HepG2 (cell line): ENCODE data around the gene ADGRB3. TPM values are rescaled to one million over a fixed set of nuclear protein-coding genes. Genes with fewer than 3 reads are reported as not detected.

Experiments
- ATF7 ChIP-seq, 2 experiments: fragments of 450-650 bp in 1 of 2; sonication (generic) in 1 of 2; formaldehyde crosslinking in 1 of 2; IDR thresholded peaks; 2 replicates each; pipeline versions ENCODE4 v1.4.0 to v1.6.1; 2016 to 2020; ENCODE audit warnings: antibody characterized with exemption in 1 of 2, mild to moderate bottlenecking in 1 of 2, missing genetic modification reagents in 1 of 2
- BCL6 ChIP-seq: IDR thresholded peaks from 2 replicates; pipeline ENCODE4 v1.6.1; 2016; ENCODE audit warnings: missing genetic modification reagents, missing compliant biosample characterization
- FOSL2 ChIP-seq: sonication (generic); formaldehyde crosslinking; IDR thresholded peaks from 2 replicates; pipeline ENCODE4 v1.4.0; 2020; ENCODE audit warnings: missing genetic modification reagents
- HMG20B ChIP-seq: conservative IDR thresholded peaks from 2 replicates; pipeline ENCODE4 v1.6.1; 2016; ENCODE audit warnings: missing genetic modification reagents, missing compliant biosample characterization
- SIN3B ChIP-seq: fragments of 150-350 bp; IDR thresholded peaks from 2 replicates; pipeline ENCODE4 v1.6.1; 2014; ENCODE audit warnings: low read length
- ZBTB21 ChIP-seq: sonication (generic); formaldehyde crosslinking; IDR thresholded peaks from 2 replicates; pipeline ENCODE4 v1.4.0; 2020; ENCODE audit warnings: missing genetic modification reagents
- ZFP36L2 ChIP-seq: sonication (generic); formaldehyde crosslinking; IDR thresholded peaks from 2 replicates; pipeline ENCODE4 v1.4.0; 2020; ENCODE audit warnings: missing genetic modification reagents
- ZNF614 ChIP-seq: IDR thresholded peaks from 2 replicates; pipeline ENCODE4 v1.6.1; 2018; ENCODE audit warnings: missing biosample characterization, missing genetic modification reagents, inconsistent platforms, borderline replicate concordance
- ZNF777 ChIP-seq: sonication (generic); formaldehyde crosslinking; IDR thresholded peaks from 2 replicates; pipeline ENCODE4 v1.4.0; 2020; ENCODE audit warnings: missing genetic modification reagents
- polyA plus RNA-seq, 8 experiments: library from polyadenylated mRNA; depleted of rRNA in 3 of 8; stranded (reverse) in 7 of 8; unstranded in 1 of 8; fragments of >200 nt; fragmentation: Illumina TruSeq in 4 of 8; extraction: Trizol in 4 of 8; gene quantifications; 2 replicates each; pipeline versions ENCODE4 v1.2.1 to v1.2.3, GENCODE V29; 2011 to 2016; ENCODE audit warnings: low read depth in 4 of 8, missing spikeins in 1 of 8, mixed read lengths in 1 of 8; ENCODE audit not compliant: insufficient read depth in 1 of 8
- total RNA-seq, 5 experiments: library from RNA; depleted of rRNA; stranded (reverse); fragments of >200 nt; fragmentation: Illumina TruSeq; extraction: Trizol; gene quantifications; 2 replicates each; pipeline ENCODE4 v1.2.3, GENCODE V29; 2016; ENCODE audit warnings: low read depth in 1 of 5
- TF ChIP-seq, protein P1 (sequence below): IDR thresholded peaks from 2 replicates; pipeline ENCODE4 v1.4.0; 2020; ENCODE audit warnings: mild to moderate bottlenecking, missing genetic modification reagents
- TF ChIP-seq, protein P2 (sequence below): sonication (generic); formaldehyde crosslinking; IDR thresholded peaks from 2 replicates; pipeline ENCODE4 v1.4.0; 2020; ENCODE audit warnings: missing genetic modification reagents, borderline replicate concordance
- TF ChIP-seq, protein P3 (sequence below), 2 experiments: fragments of 450-650 bp in 1 of 2; sonication (generic) in 1 of 2; formaldehyde crosslinking in 1 of 2; IDR thresholded peaks; 2 replicates each; pipeline versions ENCODE4 v1.6.1 to v1.8.0; 2016 to 2022; ENCODE audit warnings: antibody characterized with exemption in 1 of 2, mild to moderate bottlenecking in 1 of 2, missing genetic modification reagents in 1 of 2
- TF ChIP-seq, protein P4 (sequence below): sonication (generic); formaldehyde crosslinking; IDR thresholded peaks from 2 replicates; pipeline ENCODE4 v1.4.0; 2020; ENCODE audit warnings: missing genetic modification reagents

Gene ADGRB3
- total and polyA plus RNA-seq, 2 of the 13 experiments (the other 11 are each of a cell fraction or from before 2014, with no cell fraction given), result not detected

DNA sequence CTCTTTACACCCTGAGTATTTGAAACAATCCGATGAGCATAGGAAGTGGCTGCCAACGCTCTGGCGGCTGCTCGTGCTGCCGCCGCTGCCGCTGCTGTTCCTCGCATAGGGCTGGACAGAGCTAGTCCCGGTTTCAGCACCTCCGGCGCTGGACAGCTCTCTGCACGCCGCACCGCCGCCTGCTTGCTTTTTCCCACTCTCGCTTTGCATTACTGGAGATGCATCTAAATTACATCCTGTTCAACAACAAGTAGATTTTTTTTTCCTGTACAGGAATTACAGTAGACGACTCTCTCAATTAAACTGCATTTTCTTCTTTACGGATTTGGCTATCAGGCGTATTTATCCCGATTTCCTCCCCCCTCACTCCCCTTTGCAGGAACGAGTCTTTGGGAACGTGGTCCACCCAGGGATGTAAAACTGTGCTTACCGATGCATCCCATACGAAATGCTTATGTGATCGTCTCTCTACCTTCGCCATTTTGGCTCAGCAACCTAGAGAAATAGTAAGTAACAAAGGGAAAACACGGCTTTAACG, 597.9 kb downstream of the ADGRB3 start (continued):
- TF ChIP-seq, protein P1, sequence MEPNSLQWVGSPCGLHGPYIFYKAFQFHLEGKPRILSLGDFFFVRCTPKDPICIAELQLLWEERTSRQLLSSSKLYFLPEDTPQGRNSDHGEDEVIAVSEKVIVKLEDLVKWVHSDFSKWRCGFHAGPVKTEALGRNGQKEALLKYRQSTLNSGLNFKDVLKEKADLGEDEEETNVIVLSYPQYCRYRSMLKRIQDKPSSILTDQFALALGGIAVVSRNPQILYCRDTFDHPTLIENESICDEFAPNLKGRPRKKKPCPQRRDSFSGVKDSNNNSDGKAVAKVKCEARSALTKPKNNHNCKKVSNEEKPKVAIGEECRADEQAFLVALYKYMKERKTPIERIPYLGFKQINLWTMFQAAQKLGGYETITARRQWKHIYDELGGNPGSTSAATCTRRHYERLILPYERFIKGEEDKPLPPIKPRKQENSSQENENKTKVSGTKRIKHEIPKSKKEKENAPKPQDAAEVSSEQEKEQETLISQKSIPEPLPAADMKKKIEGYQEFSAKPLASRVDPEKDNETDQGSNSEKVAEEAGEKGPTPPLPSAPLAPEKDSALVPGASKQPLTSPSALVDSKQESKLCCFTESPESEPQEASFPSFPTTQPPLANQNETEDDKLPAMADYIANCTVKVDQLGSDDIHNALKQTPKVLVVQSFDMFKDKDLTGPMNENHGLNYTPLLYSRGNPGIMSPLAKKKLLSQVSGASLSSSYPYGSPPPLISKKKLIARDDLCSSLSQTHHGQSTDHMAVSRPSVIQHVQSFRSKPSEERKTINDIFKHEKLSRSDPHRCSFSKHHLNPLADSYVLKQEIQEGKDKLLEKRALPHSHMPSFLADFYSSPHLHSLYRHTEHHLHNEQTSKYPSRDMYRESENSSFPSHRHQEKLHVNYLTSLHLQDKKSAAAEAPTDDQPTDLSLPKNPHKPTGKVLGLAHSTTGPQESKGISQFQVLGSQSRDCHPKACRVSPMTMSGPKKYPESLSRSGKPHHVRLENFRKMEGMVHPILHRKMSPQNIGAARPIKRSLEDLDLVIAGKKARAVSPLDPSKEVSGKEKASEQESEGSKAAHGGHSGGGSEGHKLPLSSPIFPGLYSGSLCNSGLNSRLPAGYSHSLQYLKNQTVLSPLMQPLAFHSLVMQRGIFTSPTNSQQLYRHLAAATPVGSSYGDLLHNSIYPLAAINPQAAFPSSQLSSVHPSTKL (CRISPR knock-in tag), result peak; percentile 86
- TF ChIP-seq BCL6 (CRISPR knock-in tag), result peak; percentile 79
- TF ChIP-seq ATF7 (IDR thresholded peaks at IDR 0.05), result no peak
- 0 out of 2 replicates have a peak, but pooled peaks have one; percentile 37 for TF ChIP-seq ATF7 (CRISPR knock-in tag; IDR thresholded peaks at IDR 0.05)
- peak; percentile 81 for TF ChIP-seq FOSL2
- peak; percentile 84; the same call in 1 of the 2 replicates for TF ChIP-seq ZBTB21 (CRISPR knock-in tag)
- TF ChIP-seq, protein P2, sequence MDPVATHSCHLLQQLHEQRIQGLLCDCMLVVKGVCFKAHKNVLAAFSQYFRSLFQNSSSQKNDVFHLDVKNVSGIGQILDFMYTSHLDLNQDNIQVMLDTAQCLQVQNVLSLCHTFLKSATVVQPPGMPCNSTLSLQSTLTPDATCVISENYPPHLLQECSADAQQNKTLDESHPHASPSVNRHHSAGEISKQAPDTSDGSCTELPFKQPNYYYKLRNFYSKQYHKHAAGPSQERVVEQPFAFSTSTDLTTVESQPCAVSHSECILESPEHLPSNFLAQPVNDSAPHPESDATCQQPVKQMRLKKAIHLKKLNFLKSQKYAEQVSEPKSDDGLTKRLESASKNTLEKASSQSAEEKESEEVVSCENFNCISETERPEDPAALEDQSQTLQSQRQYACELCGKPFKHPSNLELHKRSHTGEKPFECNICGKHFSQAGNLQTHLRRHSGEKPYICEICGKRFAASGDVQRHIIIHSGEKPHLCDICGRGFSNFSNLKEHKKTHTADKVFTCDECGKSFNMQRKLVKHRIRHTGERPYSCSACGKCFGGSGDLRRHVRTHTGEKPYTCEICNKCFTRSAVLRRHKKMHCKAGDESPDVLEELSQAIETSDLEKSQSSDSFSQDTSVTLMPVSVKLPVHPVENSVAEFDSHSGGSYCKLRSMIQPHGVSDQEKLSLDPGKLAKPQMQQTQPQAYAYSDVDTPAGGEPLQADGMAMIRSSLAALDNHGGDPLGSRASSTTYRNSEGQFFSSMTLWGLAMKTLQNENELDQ (CRISPR knock-in tag), result peak; percentile 99
- peak; percentile 92; the same call in 1 of the 2 replicates for TF ChIP-seq ZNF614 (CRISPR knock-in tag)
- peak; percentile 87 for TF ChIP-seq HMG20B (CRISPR knock-in tag)
- TF ChIP-seq ZNF777 (CRISPR knock-in tag), result peak; percentile 83
- TF ChIP-seq, protein P3, sequence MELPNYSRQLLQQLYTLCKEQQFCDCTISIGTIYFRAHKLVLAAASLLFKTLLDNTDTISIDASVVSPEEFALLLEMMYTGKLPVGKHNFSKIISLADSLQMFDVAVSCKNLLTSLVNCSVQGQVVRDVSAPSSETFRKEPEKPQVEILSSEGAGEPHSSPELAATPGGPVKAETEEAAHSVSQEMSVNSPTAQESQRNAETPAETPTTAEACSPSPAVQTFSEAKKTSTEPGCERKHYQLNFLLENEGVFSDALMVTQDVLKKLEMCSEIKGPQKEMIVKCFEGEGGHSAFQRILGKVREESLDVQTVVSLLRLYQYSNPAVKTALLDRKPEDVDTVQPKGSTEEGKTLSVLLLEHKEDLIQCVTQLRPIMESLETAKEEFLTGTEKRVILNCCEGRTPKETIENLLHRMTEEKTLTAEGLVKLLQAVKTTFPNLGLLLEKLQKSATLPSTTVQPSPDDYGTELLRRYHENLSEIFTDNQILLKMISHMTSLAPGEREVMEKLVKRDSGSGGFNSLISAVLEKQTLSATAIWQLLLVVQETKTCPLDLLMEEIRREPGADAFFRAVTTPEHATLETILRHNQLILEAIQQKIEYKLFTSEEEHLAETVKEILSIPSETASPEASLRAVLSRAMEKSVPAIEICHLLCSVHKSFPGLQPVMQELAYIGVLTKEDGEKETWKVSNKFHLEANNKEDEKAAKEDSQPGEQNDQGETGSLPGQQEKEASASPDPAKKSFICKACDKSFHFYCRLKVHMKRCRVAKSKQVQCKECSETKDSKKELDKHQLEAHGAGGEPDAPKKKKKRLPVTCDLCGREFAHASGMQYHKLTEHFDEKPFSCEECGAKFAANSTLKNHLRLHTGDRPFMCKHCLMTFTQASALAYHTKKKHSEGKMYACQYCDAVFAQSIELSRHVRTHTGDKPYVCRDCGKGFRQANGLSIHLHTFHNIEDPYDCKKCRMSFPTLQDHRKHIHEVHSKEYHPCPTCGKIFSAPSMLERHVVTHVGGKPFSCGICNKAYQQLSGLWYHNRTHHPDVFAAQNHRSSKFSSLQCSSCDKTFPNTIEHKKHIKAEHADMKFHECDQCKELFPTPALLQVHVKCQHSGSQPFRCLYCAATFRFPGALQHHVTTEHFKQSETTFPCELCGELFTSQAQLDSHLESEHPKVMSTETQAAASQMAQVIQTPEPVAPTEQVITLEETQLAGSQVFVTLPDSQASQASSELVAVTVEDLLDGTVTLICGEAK (IDR thresholded peaks at IDR 0.05), result no peak
- TF ChIP-seq, protein P3 (CRISPR knock-in tag; IDR thresholded peaks at IDR 0.05), result peak; percentile 89
- no peak for TF ChIP-seq SIN3B
- peak; percentile 98 for TF ChIP-seq ZFP36L2 (CRISPR knock-in tag)
- TF ChIP-seq, protein P4, sequence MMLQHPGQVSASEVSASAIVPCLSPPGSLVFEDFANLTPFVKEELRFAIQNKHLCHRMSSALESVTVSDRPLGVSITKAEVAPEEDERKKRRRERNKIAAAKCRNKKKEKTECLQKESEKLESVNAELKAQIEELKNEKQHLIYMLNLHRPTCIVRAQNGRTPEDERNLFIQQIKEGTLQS (CRISPR knock-in tag), result peak; percentile 91
